HepG2 (cell line): ENCODE data around the gene IFRD1. TPM values are rescaled to one million over a fixed set of nuclear protein-coding genes. Genes with fewer than 3 reads are reported as not detected.

Source experiments
- ARID5B ChIP-seq: IDR thresholded peaks from 2 replicates; pipeline ENCODE4 v1.4.0; 2020; ENCODE audit warnings: mild to moderate bottlenecking, missing genetic modification reagents
- CEBPG ChIP-seq: IDR thresholded peaks from 2 replicates; pipeline ENCODE4 v1.6.1; 2016
- CHD4 ChIP-seq: fragments of 200-600 bp; sonication (generic); IDR thresholded peaks from 2 replicates; pipeline ENCODE4 v1.7.0; 2017; ENCODE audit warnings: mild to moderate bottlenecking, low read length, borderline replicate concordance
- DMAP1 ChIP-seq: IDR thresholded peaks from 2 replicates; pipeline ENCODE4 v1.6.1; 2016
- ELF3 ChIP-seq: IDR thresholded peaks from 2 replicates; pipeline ENCODE4 v1.6.1; 2016; ENCODE audit warnings: missing genetic modification reagents, missing compliant biosample characterization
- ETV5 ChIP-seq: IDR thresholded peaks from 2 replicates; pipeline ENCODE4 v1.6.1; 2018; ENCODE audit warnings: missing biosample characterization, missing genetic modification reagents, inconsistent platforms, borderline replicate concordance
- FOXA1 ChIP-seq, 2 experiments: fragments of 450-650 bp in 1 of 2; sonication (generic) in 1 of 2; formaldehyde crosslinking in 1 of 2; IDR thresholded peaks; 2 replicates each; pipeline versions ENCODE4 v1.4.0 to v1.6.1; 2016 to 2020; ENCODE audit warnings: missing genetic modification reagents in 1 of 2
- GABPA ChIP-seq, 2 experiments: IDR thresholded peaks; 2 replicates each; pipeline ENCODE4 v1.6.1; 2011 to 2016; ENCODE audit warnings: low read depth in 2 of 2, low read length in 1 of 2, missing biosample characterization in 1 of 2, missing genetic modification characterization in 1 of 2
- MLLT10 ChIP-seq: sonication (generic); formaldehyde crosslinking; IDR thresholded peaks from 2 replicates; pipeline ENCODE4 v1.4.0; 2020; ENCODE audit warnings: missing genetic modification reagents
- NR3C1 ChIP-seq: sonication (generic); formaldehyde crosslinking; IDR thresholded peaks from 2 replicates; pipeline ENCODE4 v1.4.0; 2020; ENCODE audit warnings: missing genetic modification reagents
- PHF5A ChIP-seq: IDR thresholded peaks from one replicate; pipeline ENCODE4 v1.6.1; 2018; ENCODE audit warnings: low read depth, missing genetic modification reagents; ENCODE audit not compliant: unreplicated experiment
- PPARG ChIP-seq: conservative IDR thresholded peaks from 2 replicates; pipeline ENCODE4 v1.6.1; 2016; ENCODE audit warnings: missing biosample characterization, missing genetic modification reagents
- SNAPC2 ChIP-seq: sonication (generic); formaldehyde crosslinking; IDR thresholded peaks from 2 replicates; pipeline ENCODE4 v1.8.1; 2022; ENCODE audit warnings: mild to moderate bottlenecking, missing genetic modification reagents
- SOX13 ChIP-seq, 3 experiments: fragments of 450-650 bp in 1 of 3; sonication (generic) in 1 of 3; formaldehyde crosslinking in 1 of 3; IDR thresholded peaks in 2 of 3; conservative IDR thresholded peaks in 1 of 3; 2 replicates each; pipeline versions ENCODE4 v1.5.0 to v1.6.1; 2016 to 2020; ENCODE audit warnings: antibody characterized with exemption in 1 of 3, mild to moderate bottlenecking in 1 of 3, missing compliant biosample characterization in 1 of 3, missing genetic modification reagents in 1 of 3, moderate library complexity in 1 of 3
- ZEB1 ChIP-seq: IDR thresholded peaks from 2 replicates; pipeline ENCODE4 v1.6.1; 2012; ENCODE audit warnings: mild to moderate bottlenecking, low read depth, inconsistent platforms; ENCODE audit not compliant: insufficient replicate concordance
- ZMYM3 ChIP-seq: sonication (generic); formaldehyde crosslinking; IDR thresholded peaks from 2 replicates; pipeline ENCODE4 v1.5.1; 2020; ENCODE audit warnings: mild to moderate bottlenecking, missing genetic modification reagents
- ZSCAN12 ChIP-seq: sonication (generic); formaldehyde crosslinking; IDR thresholded peaks from 2 replicates; pipeline ENCODE4 v1.9.0; 2021; ENCODE audit warnings: mild to moderate bottlenecking, missing genetic modification reagents
- polyA plus RNA-seq, 8 experiments: library from polyadenylated mRNA; depleted of rRNA in 3 of 8; stranded (reverse) in 7 of 8; unstranded in 1 of 8; fragments of >200 nt; fragmentation: Illumina TruSeq in 4 of 8; extraction: Trizol in 4 of 8; gene quantifications; 2 replicates each; pipeline versions ENCODE4 v1.2.1 to v1.2.3, GENCODE V29; 2011 to 2016; ENCODE audit warnings: low read depth in 4 of 8, missing spikeins in 1 of 8, mixed read lengths in 1 of 8; ENCODE audit not compliant: insufficient read depth in 1 of 8
- total RNA-seq, 5 experiments: library from RNA; depleted of rRNA; stranded (reverse); fragments of >200 nt; fragmentation: Illumina TruSeq; extraction: Trizol; gene quantifications; 2 replicates each; pipeline ENCODE4 v1.2.3, GENCODE V29; 2016; ENCODE audit warnings: low read depth in 1 of 5
- TF ChIP-seq, protein P1 (sequence below): sonication (generic); formaldehyde crosslinking; IDR thresholded peaks from 2 replicates; pipeline ENCODE4 v1.4.0; 2020; ENCODE audit warnings: mild to moderate bottlenecking, low read depth, missing genetic modification reagents
- TF ChIP-seq, protein P2 (sequence below): sonication (generic); formaldehyde crosslinking; conservative IDR thresholded peaks from 2 replicates; pipeline ENCODE4 v1.5.0; 2020; ENCODE audit warnings: missing genetic modification reagents
- TF ChIP-seq, protein P3 (sequence below): sonication (generic); formaldehyde crosslinking; IDR thresholded peaks from 2 replicates; pipeline ENCODE4 v1.4.0; 2020; ENCODE audit warnings: missing genetic modification reagents, borderline replicate concordance

IFRD1 gene
- total and polyA plus RNA-seq, 2 of the 13 experiments (the other 11 are each of a cell fraction or from before 2014, with no cell fraction given), result 50.9 to 55.5 TPM

DNA sequence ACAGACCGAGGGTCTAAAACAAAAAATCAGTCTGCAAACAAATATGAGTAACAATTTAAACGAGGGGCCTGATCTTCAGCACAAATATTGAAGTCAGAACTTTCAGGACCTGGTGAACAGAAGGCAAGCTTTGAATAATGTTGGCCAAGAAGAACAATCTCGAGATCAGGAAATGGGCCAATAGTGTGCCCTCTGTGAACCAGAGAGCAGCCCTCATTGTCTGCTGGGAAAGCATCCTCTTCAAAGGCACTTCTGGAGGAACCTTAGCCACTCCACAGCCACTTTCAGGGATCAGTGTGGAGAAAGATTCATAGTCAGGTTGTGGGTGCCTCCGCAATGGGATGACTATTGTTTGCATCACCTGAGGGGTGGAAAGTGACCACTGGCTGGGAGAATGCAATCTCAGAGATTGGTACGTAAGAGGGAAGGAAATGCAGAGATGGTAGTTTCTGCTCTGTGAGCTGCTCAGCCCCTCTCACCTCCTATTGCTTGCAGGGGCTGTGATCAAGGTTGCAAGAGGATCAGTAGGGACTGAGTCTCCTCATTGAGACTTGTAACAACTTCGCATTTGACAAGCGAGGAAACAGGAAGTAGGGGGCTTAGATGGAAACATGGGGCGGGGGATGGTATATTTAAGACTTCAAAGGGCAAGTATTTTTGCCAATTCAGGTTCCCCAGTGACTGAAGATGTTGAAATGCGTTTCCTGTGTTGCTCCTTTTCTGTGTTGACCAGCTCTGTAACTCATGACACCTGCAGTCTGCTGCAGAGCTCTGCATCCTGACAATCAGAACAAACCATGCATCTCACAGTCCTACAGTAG, 28.4 kb upstream of the IFRD1 start (continued):
- TF ChIP-seq ZEB1 (no peak), CEBPG (CRISPR knock-in tag) (peak; percentile 24; the same call in 1 of the 2 replicates), SNAPC2 (CRISPR knock-in tag) (no peak), FOXA1 (IDR thresholded peaks at IDR 0.05) (no peak), FOXA1 (CRISPR knock-in tag; IDR thresholded peaks at IDR 0.05) (peak; percentile 38; the same call in 1 of the 2 replicates), GABPA (IDR thresholded peaks at IDR 0.05; ENCODE audit: low read depth, low read length) (no peak), GABPA (CRISPR knock-in tag; IDR thresholded peaks at IDR 0.05; ENCODE audit: low read depth) (peak; percentile 45), SOX13 (IDR thresholded peaks at IDR 0.05) (no peak), SOX13 (CRISPR knock-in tag; conservative IDR thresholded peaks at IDR 0.05 in 1 of 2, IDR thresholded peaks at IDR 0.05 in 1 of 2) (peak in 1 of 2 experiments; percentile 10; a peak in 1 of 4 replicates), CHD4 (no peak), NR3C1 (no peak), ARID5B (CRISPR knock-in tag) (0 out of 2 replicates have a peak, but pooled peaks have one; percentile 24), ZSCAN12 (CRISPR knock-in tag) (no peak), DMAP1 (peak; percentile 11; the same call in 1 of the 2 replicates), PPARG (0 out of 2 replicates have a peak, but pooled peaks have one; percentile 27), ETV5 (CRISPR knock-in tag) (0 out of 2 replicates have a peak, but pooled peaks have one; percentile 54), PHF5A (no peak), ZMYM3 (no peak), MLLT10 (CRISPR knock-in tag) (no peak), ELF3 (CRISPR knock-in tag) (peak; percentile 44)
- TF ChIP-seq, protein P1, sequence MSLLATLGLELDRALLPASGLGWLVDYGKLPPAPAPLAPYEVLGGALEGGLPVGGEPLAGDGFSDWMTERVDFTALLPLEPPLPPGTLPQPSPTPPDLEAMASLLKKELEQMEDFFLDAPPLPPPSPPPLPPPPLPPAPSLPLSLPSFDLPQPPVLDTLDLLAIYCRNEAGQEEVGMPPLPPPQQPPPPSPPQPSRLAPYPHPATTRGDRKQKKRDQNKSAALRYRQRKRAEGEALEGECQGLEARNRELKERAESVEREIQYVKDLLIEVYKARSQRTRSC, result no peak
- TF ChIP-seq, protein P2, sequence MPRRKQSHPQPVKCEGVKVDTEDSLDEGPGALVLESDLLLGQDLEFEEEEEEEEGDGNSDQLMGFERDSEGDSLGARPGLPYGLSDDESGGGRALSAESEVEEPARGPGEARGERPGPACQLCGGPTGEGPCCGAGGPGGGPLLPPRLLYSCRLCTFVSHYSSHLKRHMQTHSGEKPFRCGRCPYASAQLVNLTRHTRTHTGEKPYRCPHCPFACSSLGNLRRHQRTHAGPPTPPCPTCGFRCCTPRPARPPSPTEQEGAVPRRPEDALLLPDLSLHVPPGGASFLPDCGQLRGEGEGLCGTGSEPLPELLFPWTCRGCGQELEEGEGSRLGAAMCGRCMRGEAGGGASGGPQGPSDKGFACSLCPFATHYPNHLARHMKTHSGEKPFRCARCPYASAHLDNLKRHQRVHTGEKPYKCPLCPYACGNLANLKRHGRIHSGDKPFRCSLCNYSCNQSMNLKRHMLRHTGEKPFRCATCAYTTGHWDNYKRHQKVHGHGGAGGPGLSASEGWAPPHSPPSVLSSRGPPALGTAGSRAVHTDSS, result no peak
- TF ChIP-seq, protein P3, sequence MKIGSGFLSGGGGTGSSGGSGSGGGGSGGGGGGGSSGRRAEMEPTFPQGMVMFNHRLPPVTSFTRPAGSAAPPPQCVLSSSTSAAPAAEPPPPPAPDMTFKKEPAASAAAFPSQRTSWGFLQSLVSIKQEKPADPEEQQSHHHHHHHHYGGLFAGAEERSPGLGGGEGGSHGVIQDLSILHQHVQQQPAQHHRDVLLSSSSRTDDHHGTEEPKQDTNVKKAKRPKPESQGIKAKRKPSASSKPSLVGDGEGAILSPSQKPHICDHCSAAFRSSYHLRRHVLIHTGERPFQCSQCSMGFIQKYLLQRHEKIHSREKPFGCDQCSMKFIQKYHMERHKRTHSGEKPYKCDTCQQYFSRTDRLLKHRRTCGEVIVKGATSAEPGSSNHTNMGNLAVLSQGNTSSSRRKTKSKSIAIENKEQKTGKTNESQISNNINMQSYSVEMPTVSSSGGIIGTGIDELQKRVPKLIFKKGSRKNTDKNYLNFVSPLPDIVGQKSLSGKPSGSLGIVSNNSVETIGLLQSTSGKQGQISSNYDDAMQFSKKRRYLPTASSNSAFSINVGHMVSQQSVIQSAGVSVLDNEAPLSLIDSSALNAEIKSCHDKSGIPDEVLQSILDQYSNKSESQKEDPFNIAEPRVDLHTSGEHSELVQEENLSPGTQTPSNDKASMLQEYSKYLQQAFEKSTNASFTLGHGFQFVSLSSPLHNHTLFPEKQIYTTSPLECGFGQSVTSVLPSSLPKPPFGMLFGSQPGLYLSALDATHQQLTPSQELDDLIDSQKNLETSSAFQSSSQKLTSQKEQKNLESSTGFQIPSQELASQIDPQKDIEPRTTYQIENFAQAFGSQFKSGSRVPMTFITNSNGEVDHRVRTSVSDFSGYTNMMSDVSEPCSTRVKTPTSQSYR, result peak; percentile 78; the same call in 1 of the 2 replicates
